ENCODE results near the gene SEMA3B.

Gene SEMA3B

DNA sequence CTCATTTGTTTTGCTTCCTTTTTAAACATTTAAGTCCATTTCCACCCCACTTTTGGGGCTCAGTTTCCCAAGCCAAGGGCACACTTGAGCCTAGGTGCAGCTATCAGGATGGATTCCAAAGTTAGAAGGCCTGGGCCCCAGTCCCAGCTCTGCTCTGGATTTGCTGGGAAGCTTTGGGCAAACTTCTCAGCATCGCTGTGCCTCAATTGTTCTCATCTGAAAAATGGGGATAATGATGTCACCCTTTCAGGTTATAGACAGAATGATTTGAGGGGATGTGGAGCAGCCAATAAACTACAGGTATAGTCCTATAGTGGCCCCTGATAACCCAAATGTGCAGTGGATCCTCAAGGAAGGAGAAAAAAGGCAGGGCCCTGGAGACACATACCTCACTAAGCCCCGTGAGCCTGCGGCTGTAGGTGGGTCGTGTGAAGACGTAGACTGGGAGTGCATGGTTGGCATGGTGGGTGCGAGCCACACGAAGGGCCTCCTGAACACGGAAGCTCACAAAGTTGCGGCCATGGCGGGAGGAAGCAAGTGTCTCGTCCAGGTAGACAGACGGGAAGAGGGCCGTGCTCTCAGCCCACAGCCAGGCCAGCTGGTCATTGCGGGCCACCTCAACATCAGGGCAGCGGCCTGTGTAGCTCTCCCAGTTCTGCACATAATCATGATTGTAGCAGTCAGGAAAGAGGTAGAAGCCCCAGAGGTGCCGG, 50.4 kb downstream of the SEMA3B start:
- DNase-seq: no peak

GRCh38 chr3:50319894-50320625, 51.1 kb downstream of the SEMA3B start:
- no peak for DNase-seq

DNA sequence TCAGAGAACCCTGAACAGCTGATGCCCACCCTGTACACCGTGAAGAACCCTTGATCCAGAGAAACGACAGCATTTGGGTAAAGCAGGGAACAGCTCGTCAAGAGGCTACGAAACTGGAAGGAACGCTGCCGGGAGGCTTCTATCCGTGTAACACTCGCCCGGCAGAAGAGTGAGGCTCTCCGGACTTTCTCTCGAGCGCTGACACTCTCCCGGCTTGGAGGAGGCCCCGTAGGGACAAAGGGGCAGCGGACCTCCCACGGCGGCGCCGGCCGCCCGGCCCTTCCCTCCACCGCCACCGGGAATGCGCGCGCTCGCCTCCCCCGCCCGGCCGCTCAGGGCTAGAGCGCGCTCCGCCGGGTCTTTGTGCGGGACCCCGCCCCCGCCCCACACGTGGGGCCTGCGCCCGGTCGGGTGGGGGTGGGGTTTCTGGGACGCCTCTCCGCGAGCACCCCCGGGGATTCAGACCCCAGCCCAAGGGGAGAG, 51.9 kb downstream of the SEMA3B start:
- DNase-seq: no peak

- peak; percentile 65 for DNase-seq
These were observed 52.6 kb downstream of the SEMA3B start for GRCh38 chr3:50321336-50322114.

DNA sequence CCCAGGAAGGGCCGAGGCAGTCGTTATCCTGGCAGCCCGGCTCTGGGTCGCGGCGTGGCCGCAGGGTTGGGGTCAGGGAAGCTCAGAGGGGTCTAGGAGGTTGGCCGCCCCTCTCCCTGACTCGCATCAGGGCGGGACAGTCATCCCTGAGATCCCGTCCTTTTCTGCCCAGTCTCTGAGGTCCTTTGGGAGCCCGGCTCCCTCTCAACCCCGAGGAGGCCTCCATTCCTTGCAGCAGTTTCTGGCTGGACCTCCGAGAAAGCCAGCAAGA, 53.1 kb downstream of the SEMA3B start:
- DNase-seq: no peak

GRCh38 chr3:50322386-50323091, 53.6 kb downstream of the SEMA3B start, which contains the start of gene HYAL2:
TSS of gene HYAL2 (minus strand) at chr3:50322745. CDS start at chr3:50320489, 2,256 bp downstream.
- no peak for DNase-seq

GRCh38 chr3:50323092-50323600, 54.2 kb downstream of the SEMA3B start:
- no peak for DNase-seq

DNA sequence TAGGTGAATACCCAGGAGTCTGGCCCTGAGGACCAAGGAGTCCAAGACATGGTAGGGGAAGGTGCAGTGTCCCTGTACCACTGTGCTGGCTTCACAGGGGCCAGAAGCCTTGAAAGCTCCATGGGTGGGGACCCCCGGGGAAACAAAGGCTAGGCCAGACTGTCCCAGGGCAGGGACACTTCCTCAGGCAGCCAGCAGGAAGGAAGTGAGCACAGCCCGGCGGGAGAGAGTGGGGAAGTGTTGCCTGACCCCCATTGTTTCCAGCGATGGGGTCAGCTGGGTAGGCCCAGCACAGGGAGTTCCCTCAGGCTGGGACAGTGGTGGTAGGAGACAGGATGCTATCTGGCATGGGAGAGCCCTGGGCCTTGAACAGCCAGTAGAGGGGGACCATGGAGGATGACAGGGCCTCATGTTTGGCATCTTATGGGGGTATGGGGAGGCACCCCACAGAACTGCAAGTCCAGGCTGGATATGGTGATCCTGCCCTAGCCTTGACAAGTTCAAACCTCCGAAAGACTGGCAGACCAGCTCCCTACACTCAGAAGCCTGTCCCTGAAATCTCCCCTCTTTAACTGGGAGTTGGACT, 54.8 kb downstream of the SEMA3B start:
- no peak for DNase-seq

- DNase-seq: no peak
These were observed 55.6 kb downstream of the SEMA3B start for GRCh38 chr3:50324351-50325112.

GRCh38 chr3:50325113-50325480, 56.1 kb downstream of the SEMA3B start:
- DNase-seq: no peak

DNA sequence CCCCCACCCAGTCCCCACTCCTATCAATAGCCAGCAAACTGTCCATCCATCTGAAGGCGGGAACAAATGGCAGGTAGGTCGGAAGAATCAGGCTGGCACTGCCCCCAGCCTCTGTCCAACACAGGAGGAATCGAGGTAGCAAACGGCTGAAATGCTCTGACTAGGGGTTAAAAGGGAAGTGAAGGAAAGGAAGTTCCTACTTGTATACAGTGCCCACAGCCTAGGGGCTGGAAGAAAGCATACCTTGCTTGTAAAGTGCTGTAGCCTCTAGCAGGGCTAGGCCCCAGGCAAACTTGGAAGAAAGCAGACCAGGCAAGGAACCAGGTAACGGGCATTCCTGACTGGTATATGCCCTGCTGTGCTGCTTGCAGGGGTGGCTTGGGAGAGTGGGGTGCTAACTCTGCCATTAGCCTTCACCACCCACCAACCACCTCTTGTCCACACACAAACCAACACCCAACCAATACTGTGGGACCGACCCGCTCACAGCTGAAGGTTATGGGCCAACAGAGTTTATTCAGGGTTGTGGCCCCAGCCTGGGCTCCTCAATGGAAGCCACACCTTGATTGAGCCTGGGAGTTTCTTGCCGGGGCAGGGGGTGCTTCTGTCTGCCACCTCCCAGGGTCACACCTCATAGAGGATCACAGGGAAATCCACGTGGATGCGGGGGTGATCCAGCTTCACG, 56.7 kb downstream of the SEMA3B start:
- DNase-seq: no peak

GRCh38 chr3:50326182-50326541, 57.2 kb downstream of the SEMA3B start:
- DNase-seq: no peak

GRCh38 chr3:50327129-50327528, 58.2 kb downstream of the SEMA3B start:
- DNase-seq: no peak

All from DMS 273 treated with DMSO at 0.1 percent for 48 hours (cell line).